H1 (cell line): Measurements from ENCODE around the gene DGKZ. TPM values are rescaled to one million over a fixed set of nuclear protein-coding genes. Genes with fewer than 3 reads are reported as not detected.

Experiments
- ASH2L ChIP-seq: fragments of 200-600, 300-600 bp; sonication (generic); IDR thresholded peaks from one replicate; pipeline ENCODE4 v1.7.1; 2017; ENCODE audit warnings: low read length
- GABPA ChIP-seq: IDR thresholded peaks from 2 replicates; pipeline ENCODE4 v1.6.1; 2011; ENCODE audit warnings: mild to moderate bottlenecking, low read length, moderate library complexity, borderline replicate concordance; ENCODE audit not compliant: insufficient read depth
- JUND ChIP-seq: IDR thresholded peaks from 2 replicates; pipeline ENCODE4 v1.6.1; 2011; ENCODE audit warnings: mild to moderate bottlenecking, improper control_type of control experiment, low read length
- KDM1A ChIP-seq: fragments of 200-600, 300-600 bp; sonication (generic); IDR thresholded peaks from 2 replicates; pipeline ENCODE4 v1.7.1; 2016; ENCODE audit warnings: mild to moderate bottlenecking, low read length, borderline replicate concordance
- MAFK ChIP-seq: IDR thresholded peaks from 2 replicates; pipeline ENCODE4 v1.6.1; 2012; ENCODE audit warnings: low read depth, mild to moderate bottlenecking, improper control_type of control experiment, low read length
- NANOG ChIP-seq: IDR thresholded peaks from 2 replicates; pipeline ENCODE4 v1.6.1; 2011; ENCODE audit warnings: low read length, low read depth, mild to moderate bottlenecking, inconsistent platforms; ENCODE audit not compliant: insufficient read depth, poor library complexity, severe bottlenecking
- POLR2A ChIP-seq, 2 experiments: IDR thresholded peaks; 1 replicate in 1 of 2; 2 replicates in 1 of 2; pipeline ENCODE4 v1.6.1; 2011; ENCODE audit warnings: low read depth in 2 of 2, low read length in 2 of 2, mild to moderate bottlenecking in 2 of 2; ENCODE audit errors: control extremely low read depth in 1 of 2
- RXRA ChIP-seq: IDR thresholded peaks from 2 replicates; pipeline ENCODE4 v1.6.1; 2011; ENCODE audit warnings: low read depth, mild to moderate bottlenecking, low read length, moderate library complexity; ENCODE audit not compliant: insufficient read depth
- SIN3A ChIP-seq, 2 experiments: IDR thresholded peaks in 1 of 2; conservative IDR thresholded peaks in 1 of 2; 2 replicates each; pipeline ENCODE4 v1.6.1; 2011 to 2012; ENCODE audit warnings: low read length in 2 of 2, improper control_type of control experiment in 1 of 2, low read depth in 1 of 2, mild to moderate bottlenecking in 1 of 2
- SIX5 ChIP-seq: IDR thresholded peaks from 2 replicates; pipeline ENCODE4 v1.6.1; 2011; ENCODE audit warnings: mild to moderate bottlenecking, low read depth, low read length
- SP2 ChIP-seq: IDR thresholded peaks from 2 replicates; pipeline ENCODE4 v1.6.1; 2012; ENCODE audit warnings: mild to moderate bottlenecking, low read length, inconsistent platforms
- SP4 ChIP-seq: IDR thresholded peaks from 2 replicates; pipeline ENCODE4 v1.6.1; 2012; ENCODE audit warnings: low read length, inconsistent platforms
- SUZ12 ChIP-seq: fragments of 200-600 bp; sonication (generic); IDR thresholded peaks from 2 replicates; pipeline ENCODE4 v1.6.1; 2012; ENCODE audit warnings: mild to moderate bottlenecking, inconsistent platforms, low read length, moderate library complexity, mixed read lengths
- TBP ChIP-seq: IDR thresholded peaks from 2 replicates; pipeline ENCODE4 v1.6.1; 2011; ENCODE audit warnings: low read depth, low read length, improper control_type of control experiment
- TEAD4 ChIP-seq: IDR thresholded peaks from 2 replicates; pipeline ENCODE4 v1.6.1; 2012; ENCODE audit warnings: low read depth, low read length, inconsistent platforms, mixed read lengths
- YY1 ChIP-seq: IDR thresholded peaks from 2 replicates; pipeline ENCODE4 v1.6.1; 2011; ENCODE audit warnings: low read depth, mild to moderate bottlenecking, low read length
- ZNF274 ChIP-seq: IDR thresholded peaks from 2 replicates; pipeline ENCODE4 v1.7.0; 2012; ENCODE audit warnings: low read length, borderline replicate concordance; ENCODE audit errors: extremely low read depth
- polyA plus RNA-seq, 7 experiments: library from polyadenylated mRNA; depleted of rRNA in 3 of 7; stranded (reverse) in 5 of 7; unstranded in 2 of 7; fragments of >200 nt in 5 of 7; fragments of 200-250 nt in 2 of 7; gene quantifications; 1 replicate in 5 of 7; 2 replicates in 1 of 7; 4 replicates in 1 of 7; pipeline versions ENCODE4 v1.2.1 to v1.2.3, GENCODE V29; 2011 to 2013; ENCODE audit warnings: missing spikeins in 2 of 7, mixed read lengths in 2 of 7
- total RNA-seq: library from RNA; stranded (reverse); fragmentation: NEBNext Ultra II Directional; extraction: Animal tissue kit (Norgen Biotek cat#: 25700); gene quantifications from 2 replicates; pipeline ENCODE4 v1.2.1, GENCODE V29; 2021
- TF ChIP-seq, protein P1 (sequence below): IDR thresholded peaks from 2 replicates; pipeline ENCODE4 v1.6.1; 2011; ENCODE audit warnings: low read depth, mild to moderate bottlenecking, low read length; ENCODE audit not compliant: insufficient read depth
- TF ChIP-seq, protein P2 (sequence below): IDR thresholded peaks from 2 replicates; pipeline ENCODE4 v1.6.1; 2012; ENCODE audit warnings: inconsistent platforms

Gene DGKZ
- total and polyA plus RNA-seq, 2 of the 8 experiments (the other 6 are each of a cell fraction or from before 2014, with no cell fraction given): 84.4 to 184 TPM

DNA sequence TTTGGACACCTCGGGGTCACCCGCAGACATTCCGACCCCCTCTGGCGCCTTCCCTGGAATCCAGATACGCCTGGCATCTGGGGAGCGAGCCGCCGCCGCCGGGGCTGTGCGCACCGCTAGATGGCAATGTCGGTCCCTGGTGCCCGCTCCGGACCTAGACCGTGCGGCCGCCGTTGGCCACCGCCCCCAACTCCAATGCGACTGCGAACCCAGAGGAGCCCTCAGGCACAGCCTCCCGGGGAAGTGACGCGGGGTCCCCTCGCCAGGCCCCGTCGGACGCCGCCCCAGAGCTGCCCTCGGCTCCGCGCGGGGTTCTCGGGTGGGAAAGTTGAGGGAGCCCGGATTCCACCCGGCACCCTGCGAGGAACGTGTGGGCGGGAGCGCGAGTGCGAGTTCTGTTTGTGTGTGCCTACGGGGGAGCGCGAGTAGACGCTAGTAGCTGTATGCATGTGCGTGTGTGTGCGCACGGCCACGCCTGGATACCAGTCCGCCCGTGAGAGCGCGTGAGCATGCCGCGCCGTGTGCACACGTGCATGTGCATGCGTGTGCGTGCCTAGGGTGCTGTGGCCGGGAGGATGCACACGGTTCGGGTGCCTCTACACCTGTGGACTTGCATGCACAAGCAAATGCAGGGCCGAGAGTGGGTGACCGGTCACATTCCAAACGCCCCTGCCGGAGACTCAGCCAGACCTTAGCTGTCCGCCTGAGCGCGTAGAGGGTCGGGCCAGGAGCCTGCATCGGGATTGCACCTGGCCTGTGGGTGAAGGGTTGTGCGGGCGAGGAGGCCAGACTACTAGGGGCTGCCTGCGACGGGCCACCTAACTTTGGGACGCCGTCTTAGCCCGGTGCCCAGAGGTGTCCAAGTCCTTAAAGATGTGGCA, 42.4 kb downstream of the DGKZ start (continued):
- TF ChIP-seq ASH2L: no peak
- TF ChIP-seq RXRA: 0 out of 2 replicates have a peak, but pooled peaks have one; percentile 48
- TF ChIP-seq, protein P1, sequence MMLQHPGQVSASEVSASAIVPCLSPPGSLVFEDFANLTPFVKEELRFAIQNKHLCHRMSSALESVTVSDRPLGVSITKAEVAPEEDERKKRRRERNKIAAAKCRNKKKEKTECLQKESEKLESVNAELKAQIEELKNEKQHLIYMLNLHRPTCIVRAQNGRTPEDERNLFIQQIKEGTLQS: no peak
- TF ChIP-seq SP2: no peak
- TF ChIP-seq TBP: peak; percentile 24; the same call in 1 of the 2 replicates
- peak; percentile 18 to 82; a peak in 1 of 4 replicates for TF ChIP-seq SIN3A (conservative IDR thresholded peaks at IDR 0.05 in 1 of 2, IDR thresholded peaks at IDR 0.05 in 1 of 2; ENCODE audit: low read depth in 1 of 2, low read length in 2 of 2)
- TF ChIP-seq NANOG: no peak
- TF ChIP-seq TEAD4: peak; percentile 76
- 0 out of 2 replicates have a peak, but pooled peaks have one; percentile 8 for TF ChIP-seq JUND
- peak; percentile 65; the same call in 1 of the 2 replicates for TF ChIP-seq GABPA
- TF ChIP-seq, protein P2, sequence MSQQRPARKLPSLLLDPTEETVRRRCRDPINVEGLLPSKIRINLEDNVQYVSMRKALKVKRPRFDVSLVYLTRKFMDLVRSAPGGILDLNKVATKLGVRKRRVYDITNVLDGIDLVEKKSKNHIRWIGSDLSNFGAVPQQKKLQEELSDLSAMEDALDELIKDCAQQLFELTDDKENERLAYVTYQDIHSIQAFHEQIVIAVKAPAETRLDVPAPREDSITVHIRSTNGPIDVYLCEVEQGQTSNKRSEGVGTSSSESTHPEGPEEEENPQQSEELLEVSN: 0 out of 2 replicates have a peak, but pooled peaks have one; percentile 15
- TF ChIP-seq POLR2A (IDR thresholded peaks at IDR 0.05; ENCODE audit: control extremely low read depth in 1 of 2, low read depth in 2 of 2, low read length in 2 of 2): no peak
- TF ChIP-seq SP4: 0 out of 2 replicates have a peak, but pooled peaks have one; percentile 16
- 0 out of 2 replicates have a peak, but pooled peaks have one; percentile 90 for TF ChIP-seq SUZ12
- TF ChIP-seq YY1: peak; percentile 67; the same call in 1 of the 2 replicates
- no peak for TF ChIP-seq ZNF274
- TF ChIP-seq KDM1A: no peak
- no peak; the same call in 1 of the 2 replicates for TF ChIP-seq MAFK
- no peak for TF ChIP-seq SIX5
- TF ChIP-seq, all 59 proteins: peak for 17
